Loucy (cell line): ENCODE results near the gene CELA2B.

ENCODE experiments used
- EZH2phosphoT487 ChIP-seq: fragments of 200-600 bp; IDR thresholded peaks from 2 replicates; pipeline ENCODE4 v1.6.1; 2018; ENCODE audit warnings: antibody characterized with exemption, mild to moderate bottlenecking, moderate library complexity, borderline replicate concordance
- TF ChIP-seq, protein P1 (sequence below): fragments of 200-600 bp; sonication (generic); conservative IDR thresholded peaks from 2 replicates; pipeline ENCODE4 v1.5.1; 2014; ENCODE audit warnings: mild to moderate bottlenecking, antibody characterized with exemption, low read length

DNA sequence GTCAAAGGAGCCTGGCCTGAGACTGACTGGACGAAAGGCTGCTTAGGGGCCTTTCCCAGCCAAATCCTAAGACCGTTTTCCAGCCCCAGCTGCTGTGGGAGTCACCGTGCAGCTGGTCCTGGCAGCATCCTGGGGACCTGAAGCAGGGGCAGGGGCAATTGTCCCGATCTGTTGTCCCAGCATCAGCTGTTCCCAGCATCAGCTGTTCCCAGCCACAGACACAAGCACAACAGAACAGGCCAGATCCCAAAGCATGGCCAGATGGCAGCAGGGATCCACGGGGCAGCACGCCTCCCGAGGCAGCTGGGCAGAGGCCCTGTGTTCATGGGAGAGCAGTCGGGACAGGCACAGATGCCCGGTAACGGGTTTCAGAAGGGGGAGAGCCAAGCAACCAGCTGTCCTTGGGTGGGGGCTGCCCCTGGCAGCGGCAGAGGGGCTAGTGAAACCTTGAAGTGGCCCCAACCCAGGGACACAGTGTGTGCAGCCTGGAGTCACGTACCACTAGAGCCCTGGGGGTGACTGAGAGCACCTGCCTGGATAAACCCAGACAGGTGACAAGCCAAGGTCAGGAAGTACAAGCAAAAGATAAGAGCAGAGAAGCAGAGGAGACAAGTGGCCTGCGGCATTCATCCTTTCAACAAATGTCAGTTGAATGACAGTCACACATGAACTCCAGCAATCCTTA lies 13.3 kb downstream of the CELA2B start:
- TF ChIP-seq, protein P1, sequence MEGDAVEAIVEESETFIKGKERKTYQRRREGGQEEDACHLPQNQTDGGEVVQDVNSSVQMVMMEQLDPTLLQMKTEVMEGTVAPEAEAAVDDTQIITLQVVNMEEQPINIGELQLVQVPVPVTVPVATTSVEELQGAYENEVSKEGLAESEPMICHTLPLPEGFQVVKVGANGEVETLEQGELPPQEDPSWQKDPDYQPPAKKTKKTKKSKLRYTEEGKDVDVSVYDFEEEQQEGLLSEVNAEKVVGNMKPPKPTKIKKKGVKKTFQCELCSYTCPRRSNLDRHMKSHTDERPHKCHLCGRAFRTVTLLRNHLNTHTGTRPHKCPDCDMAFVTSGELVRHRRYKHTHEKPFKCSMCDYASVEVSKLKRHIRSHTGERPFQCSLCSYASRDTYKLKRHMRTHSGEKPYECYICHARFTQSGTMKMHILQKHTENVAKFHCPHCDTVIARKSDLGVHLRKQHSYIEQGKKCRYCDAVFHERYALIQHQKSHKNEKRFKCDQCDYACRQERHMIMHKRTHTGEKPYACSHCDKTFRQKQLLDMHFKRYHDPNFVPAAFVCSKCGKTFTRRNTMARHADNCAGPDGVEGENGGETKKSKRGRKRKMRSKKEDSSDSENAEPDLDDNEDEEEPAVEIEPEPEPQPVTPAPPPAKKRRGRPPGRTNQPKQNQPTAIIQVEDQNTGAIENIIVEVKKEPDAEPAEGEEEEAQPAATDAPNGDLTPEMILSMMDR = no peak
- TF ChIP-seq EZH2phosphoT487 = no peak
